OCI-LY3 (cell line): ENCODE data around the gene MYB.

Experiments
- EZH2phosphoT487 ChIP-seq: fragments of 200-600 bp; shearing (Covaris generic); IDR thresholded peaks from 2 replicates; pipeline ENCODE4 v1.6.1; 2018; ENCODE audit warnings: antibody characterized with exemption, mixed run types, low read depth
- TF ChIP-seq, protein P1 (sequence below): fragments of 200-600, 300-600 bp; sonication (generic); IDR thresholded peaks from 2 replicates; pipeline ENCODE4 v1.5.1; 2014; ENCODE audit warnings: antibody characterized with exemption, low read length, low read depth

DNA sequence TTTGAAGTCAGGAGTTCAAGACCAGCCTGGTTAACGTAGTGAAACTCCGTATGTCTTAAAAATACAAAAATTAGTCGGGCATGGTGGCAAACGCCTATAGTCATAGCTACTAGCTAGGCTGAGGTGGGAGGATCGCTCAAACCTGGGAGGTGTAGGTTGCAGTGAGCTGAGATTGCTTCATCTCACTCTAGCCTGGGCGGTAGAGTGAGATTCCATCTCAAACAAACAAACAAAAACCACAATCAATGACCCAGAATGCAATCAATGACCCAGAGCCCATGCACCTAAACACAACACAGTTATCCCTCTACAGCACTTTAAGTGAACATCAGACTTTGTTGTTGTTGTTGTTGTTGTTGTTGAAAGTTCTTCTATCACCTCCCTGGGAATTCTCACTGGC lies 77.9 kb downstream of the MYB start:
- TF ChIP-seq, protein P1, sequence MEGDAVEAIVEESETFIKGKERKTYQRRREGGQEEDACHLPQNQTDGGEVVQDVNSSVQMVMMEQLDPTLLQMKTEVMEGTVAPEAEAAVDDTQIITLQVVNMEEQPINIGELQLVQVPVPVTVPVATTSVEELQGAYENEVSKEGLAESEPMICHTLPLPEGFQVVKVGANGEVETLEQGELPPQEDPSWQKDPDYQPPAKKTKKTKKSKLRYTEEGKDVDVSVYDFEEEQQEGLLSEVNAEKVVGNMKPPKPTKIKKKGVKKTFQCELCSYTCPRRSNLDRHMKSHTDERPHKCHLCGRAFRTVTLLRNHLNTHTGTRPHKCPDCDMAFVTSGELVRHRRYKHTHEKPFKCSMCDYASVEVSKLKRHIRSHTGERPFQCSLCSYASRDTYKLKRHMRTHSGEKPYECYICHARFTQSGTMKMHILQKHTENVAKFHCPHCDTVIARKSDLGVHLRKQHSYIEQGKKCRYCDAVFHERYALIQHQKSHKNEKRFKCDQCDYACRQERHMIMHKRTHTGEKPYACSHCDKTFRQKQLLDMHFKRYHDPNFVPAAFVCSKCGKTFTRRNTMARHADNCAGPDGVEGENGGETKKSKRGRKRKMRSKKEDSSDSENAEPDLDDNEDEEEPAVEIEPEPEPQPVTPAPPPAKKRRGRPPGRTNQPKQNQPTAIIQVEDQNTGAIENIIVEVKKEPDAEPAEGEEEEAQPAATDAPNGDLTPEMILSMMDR = no peak
- no peak for TF ChIP-seq EZH2phosphoT487
